HL-60 (cell line): ENCODE measurements around the gene HOTAIR.

Experiments
- CTCF ChIP-seq: IDR thresholded peaks from one replicate; pipeline ENCODE4 v1.5.1; 2011; ENCODE audit warnings: low read length, control low read depth, inconsistent platforms; ENCODE audit not compliant: insufficient read depth
- POLR2AphosphoS5 ChIP-seq: IDR thresholded peaks from 2 replicates; pipeline ENCODE4 v1.6.1; 2012; ENCODE audit warnings: low read depth
- SPI1 ChIP-seq: IDR thresholded peaks from 2 replicates; pipeline ENCODE4 v1.6.1; 2012; ENCODE audit warnings: low read depth, mild to moderate bottlenecking, borderline replicate concordance

- TF ChIP-seq POLR2AphosphoS5 (no peak), CTCF (no peak), SPI1 (no peak)
Observed at GRCh38 chr12:53939141-53940108, 35.3 kb downstream of the HOTAIR start.
